A549 (cell line): ENCODE results near the gene RAD51B.

ENCODE experiments used
- CEBPB ChIP-seq, 2 experiments: fragments of >200 bp in 1 of 2; sonication (Bioruptor Twin) in 1 of 2; formaldehyde crosslinking in 1 of 2; IDR thresholded peaks; 2 replicates each; pipeline ENCODE4 v1.6.1; 2012 to 2016
- CHD4 ChIP-seq: fragments of 200-600 bp; sonication (generic); IDR thresholded peaks from 2 replicates; pipeline ENCODE4 v1.6.1; 2016; ENCODE audit warnings: antibody characterized with exemption, mild to moderate bottlenecking, borderline replicate concordance
- PHF8 ChIP-seq: fragments of 200-600 bp; sonication (generic); IDR thresholded peaks from 2 replicates; pipeline ENCODE4 v1.6.1; 2016; ENCODE audit warnings: low read depth, mild to moderate bottlenecking, antibody characterized with exemption, moderate library complexity, borderline replicate concordance
- POLR2A ChIP-seq: IDR thresholded peaks from 2 replicates; pipeline ENCODE4 v1.6.1; 2012; ENCODE audit warnings: mild to moderate bottlenecking, low read length
- ZFP36 ChIP-seq: fragments of 450-650 bp; IDR thresholded peaks from 2 replicates; pipeline ENCODE4 v1.6.1; 2014; ENCODE audit warnings: borderline replicate concordance; ENCODE audit not compliant: partially characterized antibody
- TF ChIP-seq, protein P1 (sequence below): fragments of >200 bp; sonication (Bioruptor Twin); formaldehyde crosslinking; IDR thresholded peaks from 3 replicates; pipeline ENCODE4 v1.5.1; 2016
- TF ChIP-seq, protein P2 (sequence below): fragments of 200-600 bp; sonication (generic); IDR thresholded peaks from 2 replicates; pipeline ENCODE4 v1.6.1; 2016; ENCODE audit warnings: antibody characterized with exemption, mild to moderate bottlenecking, moderate library complexity

DNA sequence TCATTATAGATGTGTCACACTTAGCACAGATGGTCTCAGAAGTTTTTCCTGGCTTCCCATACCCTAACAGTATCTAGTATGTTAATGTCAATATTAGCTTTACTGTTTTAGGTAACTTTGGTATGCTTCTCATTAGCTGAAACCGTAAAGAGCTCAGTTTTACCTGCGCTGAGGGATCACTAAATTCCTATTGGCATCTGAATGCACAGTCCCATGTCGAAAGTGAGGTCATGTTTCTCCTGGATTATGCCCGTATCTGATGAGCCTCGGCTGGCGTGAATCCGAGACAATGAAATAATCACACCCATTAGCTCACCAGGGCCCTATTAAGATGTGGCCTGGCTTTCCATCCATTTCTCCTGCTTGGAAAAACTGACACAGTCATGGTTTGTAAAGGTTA, 555.1 kb downstream of the RAD51B start:
- TF ChIP-seq, protein P1, sequence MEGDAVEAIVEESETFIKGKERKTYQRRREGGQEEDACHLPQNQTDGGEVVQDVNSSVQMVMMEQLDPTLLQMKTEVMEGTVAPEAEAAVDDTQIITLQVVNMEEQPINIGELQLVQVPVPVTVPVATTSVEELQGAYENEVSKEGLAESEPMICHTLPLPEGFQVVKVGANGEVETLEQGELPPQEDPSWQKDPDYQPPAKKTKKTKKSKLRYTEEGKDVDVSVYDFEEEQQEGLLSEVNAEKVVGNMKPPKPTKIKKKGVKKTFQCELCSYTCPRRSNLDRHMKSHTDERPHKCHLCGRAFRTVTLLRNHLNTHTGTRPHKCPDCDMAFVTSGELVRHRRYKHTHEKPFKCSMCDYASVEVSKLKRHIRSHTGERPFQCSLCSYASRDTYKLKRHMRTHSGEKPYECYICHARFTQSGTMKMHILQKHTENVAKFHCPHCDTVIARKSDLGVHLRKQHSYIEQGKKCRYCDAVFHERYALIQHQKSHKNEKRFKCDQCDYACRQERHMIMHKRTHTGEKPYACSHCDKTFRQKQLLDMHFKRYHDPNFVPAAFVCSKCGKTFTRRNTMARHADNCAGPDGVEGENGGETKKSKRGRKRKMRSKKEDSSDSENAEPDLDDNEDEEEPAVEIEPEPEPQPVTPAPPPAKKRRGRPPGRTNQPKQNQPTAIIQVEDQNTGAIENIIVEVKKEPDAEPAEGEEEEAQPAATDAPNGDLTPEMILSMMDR = no peak
- no peak for TF ChIP-seq CEBPB (IDR thresholded peaks at IDR 0.05)
- no peak for TF ChIP-seq PHF8
- TF ChIP-seq ZFP36 = no peak
- TF ChIP-seq CHD4 = no peak
- no peak for TF ChIP-seq POLR2A
- TF ChIP-seq, protein P2, sequence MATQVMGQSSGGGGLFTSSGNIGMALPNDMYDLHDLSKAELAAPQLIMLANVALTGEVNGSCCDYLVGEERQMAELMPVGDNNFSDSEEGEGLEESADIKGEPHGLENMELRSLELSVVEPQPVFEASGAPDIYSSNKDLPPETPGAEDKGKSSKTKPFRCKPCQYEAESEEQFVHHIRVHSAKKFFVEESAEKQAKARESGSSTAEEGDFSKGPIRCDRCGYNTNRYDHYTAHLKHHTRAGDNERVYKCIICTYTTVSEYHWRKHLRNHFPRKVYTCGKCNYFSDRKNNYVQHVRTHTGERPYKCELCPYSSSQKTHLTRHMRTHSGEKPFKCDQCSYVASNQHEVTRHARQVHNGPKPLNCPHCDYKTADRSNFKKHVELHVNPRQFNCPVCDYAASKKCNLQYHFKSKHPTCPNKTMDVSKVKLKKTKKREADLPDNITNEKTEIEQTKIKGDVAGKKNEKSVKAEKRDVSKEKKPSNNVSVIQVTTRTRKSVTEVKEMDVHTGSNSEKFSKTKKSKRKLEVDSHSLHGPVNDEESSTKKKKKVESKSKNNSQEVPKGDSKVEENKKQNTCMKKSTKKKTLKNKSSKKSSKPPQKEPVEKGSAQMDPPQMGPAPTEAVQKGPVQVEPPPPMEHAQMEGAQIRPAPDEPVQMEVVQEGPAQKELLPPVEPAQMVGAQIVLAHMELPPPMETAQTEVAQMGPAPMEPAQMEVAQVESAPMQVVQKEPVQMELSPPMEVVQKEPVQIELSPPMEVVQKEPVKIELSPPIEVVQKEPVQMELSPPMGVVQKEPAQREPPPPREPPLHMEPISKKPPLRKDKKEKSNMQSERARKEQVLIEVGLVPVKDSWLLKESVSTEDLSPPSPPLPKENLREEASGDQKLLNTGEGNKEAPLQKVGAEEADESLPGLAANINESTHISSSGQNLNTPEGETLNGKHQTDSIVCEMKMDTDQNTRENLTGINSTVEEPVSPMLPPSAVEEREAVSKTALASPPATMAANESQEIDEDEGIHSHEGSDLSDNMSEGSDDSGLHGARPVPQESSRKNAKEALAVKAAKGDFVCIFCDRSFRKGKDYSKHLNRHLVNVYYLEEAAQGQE = no peak
